Upper lobe of right lung (tissue), 1 donor: ENCODE results near the gene VGLL2. TPM values are rescaled to one million over a fixed set of nuclear protein-coding genes. Genes with fewer than 3 reads are reported as not detected.

Experiments used
- ATAC-seq: fragments of 200-7000 bp; cut with Tn5 transposase; one replicate; pipeline ENCODE4 v1.9.1; 2020; ENCODE audit warnings: mild to moderate bottlenecking, moderate library complexity
- DNase-seq: peaks from one replicate; pipeline ENCODE4 v3.0.0-alpha.2; 2020
- H3K27ac ChIP-seq: fragments of 200-600 bp; one replicate; pipeline ENCODE4 v1.8.0; 2022
- H3K27me3 ChIP-seq: fragments of 200-600 bp; one replicate; pipeline ENCODE4 v1.8.0; 2022; ENCODE audit warnings: mild to moderate bottlenecking
- H3K36me3 ChIP-seq: fragments of 200-600 bp; one replicate; pipeline ENCODE4 v1.8.0; 2022
- H3K4me1 ChIP-seq: fragments of 200-600 bp; one replicate; pipeline ENCODE4 v1.8.0; 2022
- H3K4me3 ChIP-seq: fragments of 200-600 bp; one replicate; pipeline ENCODE4 v1.8.0; 2022; ENCODE audit warnings: mild to moderate bottlenecking
- H3K9me3 ChIP-seq: fragments of 200-600 bp; one replicate; pipeline ENCODE4 v1.8.0; 2022
- CTCF ChIP-seq: fragments of 200-600 bp; IDR thresholded peaks from one replicate; pipeline ENCODE4 v1.8.0; 2022; ENCODE audit warnings: antibody characterized with exemption
- intact Hi-C: fragments of 100-400 bp; cut with DNase I; formaldehyde crosslinking; loops from one replicate; pipeline ENCODE4 v1.11.0; 2022
- total RNA-seq: library from RNA; stranded (reverse); fragmentation: NEBNext Ultra II Directional; extraction: Animal tissue kit (Norgen Biotek cat#: 25700); gene quantifications from one replicate; pipeline ENCODE4 v1.2.1, GENCODE V29; 2021
- donor health status: DM: no; HTN: yes; CAD: no; lungs with severe emphysema.

The VGLL2 gene
- total RNA-seq, 1 donor from 2014 or later: not detected

- Histone ChIP-seq H3K27me3 (no peaks in the 10 kb centered on the region), H3K27ac (no peak overlapping the region), H3K9me3 (no peaks in the 10 kb centered on the region), H3K36me3 (no peaks in the 10 kb centered on the region), H3K4me1 (no peaks in the 10 kb centered on the region), H3K4me3 (no peak overlapping the region)
- TF ChIP-seq CTCF: no peak
- intact Hi-C loops: no loop called here
- no peak for DNase-seq
- no peak for ATAC-seq
Observed at GRCh38 chr6:117309611-117310010, 44.3 kb downstream of the VGLL2 start.

GRCh38 chr6:117311310-117311709, 46.0 kb downstream of the VGLL2 start:
- intact Hi-C loops: no loop called here

GRCh38 chr6:117311726-117312125, 46.4 kb downstream of the VGLL2 start:
- TF ChIP-seq CTCF: no peak
- ATAC-seq: no peak
- no peaks in the 10 kb centered on the region for H3K27me3 ChIP-seq
- intact Hi-C loops: no loop called here
- H3K4me3 ChIP-seq: no peak overlapping the region
- no peak overlapping the region for H3K27ac ChIP-seq
- no peaks in the 10 kb centered on the region for H3K36me3 ChIP-seq
- no peaks in the 10 kb centered on the region for H3K9me3 ChIP-seq
- no peak for DNase-seq
- H3K4me1 ChIP-seq: no peaks in the 10 kb centered on the region

More at GRCh38 chr6:117311310-117311709, 46.0 kb downstream of the VGLL2 start:
- H3K27me3 ChIP-seq: no peaks in the 10 kb centered on the region
- no peaks in the 10 kb centered on the region for H3K9me3 ChIP-seq
- ATAC-seq (no peak), DNase-seq (no peak)
- H3K36me3 ChIP-seq: no peaks in the 10 kb centered on the region
- H3K4me1 ChIP-seq: no peaks in the 10 kb centered on the region
- no peak overlapping the region for H3K27ac ChIP-seq
- H3K4me3 ChIP-seq: no peak overlapping the region
- no peak for TF ChIP-seq CTCF

GRCh38 chr6:117317261-117317660, 51.9 kb downstream of the VGLL2 start:
- no peaks in the 10 kb centered on the region for H3K27me3 ChIP-seq
- H3K9me3 ChIP-seq: no peaks in the 10 kb centered on the region
- no peak for ATAC-seq
- no peak overlapping the region for H3K4me3 ChIP-seq
- no peaks in the 10 kb centered on the region for H3K36me3 ChIP-seq
- no peaks in the 10 kb centered on the region for H3K4me1 ChIP-seq
- intact Hi-C loops: no loop called here
- H3K27ac ChIP-seq: no peak overlapping the region
- TF ChIP-seq CTCF: no peak
- no peak for DNase-seq

Other genes starting within 250 kb of the VGLL2 start
- 163 TPM for gene ROS1, start 160.4 kb downstream of the VGLL2 start, total RNA-seq
- 19.5 TPM for gene DCBLD1, start 217.1 kb downstream of the VGLL2 start, total RNA-seq